Measurements from ENCODE around the gene TAOK1.

- TF ChIP-seq EZH2 (IDR thresholded peaks at IDR 0.05): no peak
- TF ChIP-seq CTCF (IDR thresholded peaks at IDR 0.05 in 2 of 3, conservative IDR thresholded peaks at IDR 0.05 in 1 of 3; ENCODE audit: borderline replicate concordance in 1 of 3, insufficient read depth in 1 of 3, low read depth in 2 of 3, low read length in 2 of 3): no peak
- no peak for TF ChIP-seq POLR2AphosphoS5 (IDR thresholded peaks at IDR 0.05; ENCODE audit: low read depth, low read length)
- no peak for TF ChIP-seq ZNF274 (IDR thresholded peaks at IDR 0.05; ENCODE audit: low read depth, low read length)
- no peak for TF ChIP-seq POLR2A (IDR thresholded peaks at IDR 0.05; ENCODE audit: borderline replicate concordance, extremely low read depth, insufficient read depth, insufficient read length)
- no peak for TF ChIP-seq SIN3A (IDR thresholded peaks at IDR 0.05; ENCODE audit: low read depth)
- TF ChIP-seq, protein P1, sequence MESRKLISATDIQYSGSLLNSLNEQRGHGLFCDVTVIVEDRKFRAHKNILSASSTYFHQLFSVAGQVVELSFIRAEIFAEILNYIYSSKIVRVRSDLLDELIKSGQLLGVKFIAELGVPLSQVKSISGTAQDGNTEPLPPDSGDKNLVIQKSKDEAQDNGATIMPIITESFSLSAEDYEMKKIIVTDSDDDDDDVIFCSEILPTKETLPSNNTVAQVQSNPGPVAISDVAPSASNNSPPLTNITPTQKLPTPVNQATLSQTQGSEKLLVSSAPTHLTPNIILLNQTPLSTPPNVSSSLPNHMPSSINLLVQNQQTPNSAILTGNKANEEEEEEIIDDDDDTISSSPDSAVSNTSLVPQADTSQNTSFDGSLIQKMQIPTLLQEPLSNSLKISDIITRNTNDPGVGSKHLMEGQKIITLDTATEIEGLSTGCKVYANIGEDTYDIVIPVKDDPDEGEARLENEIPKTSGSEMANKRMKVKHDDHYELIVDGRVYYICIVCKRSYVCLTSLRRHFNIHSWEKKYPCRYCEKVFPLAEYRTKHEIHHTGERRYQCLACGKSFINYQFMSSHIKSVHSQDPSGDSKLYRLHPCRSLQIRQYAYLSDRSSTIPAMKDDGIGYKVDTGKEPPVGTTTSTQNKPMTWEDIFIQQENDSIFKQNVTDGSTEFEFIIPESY (IDR thresholded peaks at IDR 0.05; ENCODE audit: extremely low read depth, insufficient replicate concordance, low read length): no peak
- TF ChIP-seq, protein P2, sequence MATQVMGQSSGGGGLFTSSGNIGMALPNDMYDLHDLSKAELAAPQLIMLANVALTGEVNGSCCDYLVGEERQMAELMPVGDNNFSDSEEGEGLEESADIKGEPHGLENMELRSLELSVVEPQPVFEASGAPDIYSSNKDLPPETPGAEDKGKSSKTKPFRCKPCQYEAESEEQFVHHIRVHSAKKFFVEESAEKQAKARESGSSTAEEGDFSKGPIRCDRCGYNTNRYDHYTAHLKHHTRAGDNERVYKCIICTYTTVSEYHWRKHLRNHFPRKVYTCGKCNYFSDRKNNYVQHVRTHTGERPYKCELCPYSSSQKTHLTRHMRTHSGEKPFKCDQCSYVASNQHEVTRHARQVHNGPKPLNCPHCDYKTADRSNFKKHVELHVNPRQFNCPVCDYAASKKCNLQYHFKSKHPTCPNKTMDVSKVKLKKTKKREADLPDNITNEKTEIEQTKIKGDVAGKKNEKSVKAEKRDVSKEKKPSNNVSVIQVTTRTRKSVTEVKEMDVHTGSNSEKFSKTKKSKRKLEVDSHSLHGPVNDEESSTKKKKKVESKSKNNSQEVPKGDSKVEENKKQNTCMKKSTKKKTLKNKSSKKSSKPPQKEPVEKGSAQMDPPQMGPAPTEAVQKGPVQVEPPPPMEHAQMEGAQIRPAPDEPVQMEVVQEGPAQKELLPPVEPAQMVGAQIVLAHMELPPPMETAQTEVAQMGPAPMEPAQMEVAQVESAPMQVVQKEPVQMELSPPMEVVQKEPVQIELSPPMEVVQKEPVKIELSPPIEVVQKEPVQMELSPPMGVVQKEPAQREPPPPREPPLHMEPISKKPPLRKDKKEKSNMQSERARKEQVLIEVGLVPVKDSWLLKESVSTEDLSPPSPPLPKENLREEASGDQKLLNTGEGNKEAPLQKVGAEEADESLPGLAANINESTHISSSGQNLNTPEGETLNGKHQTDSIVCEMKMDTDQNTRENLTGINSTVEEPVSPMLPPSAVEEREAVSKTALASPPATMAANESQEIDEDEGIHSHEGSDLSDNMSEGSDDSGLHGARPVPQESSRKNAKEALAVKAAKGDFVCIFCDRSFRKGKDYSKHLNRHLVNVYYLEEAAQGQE (IDR thresholded peaks at IDR 0.05; ENCODE audit: low read depth): no peak
- no peak for TF ChIP-seq RAD21 (IDR thresholded peaks at IDR 0.05; ENCODE audit: low read depth)
Observed at GRCh38 chr17:29346462-29346861, 43.7 kb upstream of the TAOK1 start.

Measured in HCT116 (cell line).